H9 (cell line): Measurements from ENCODE around the gene SMLR1. TPM values are rescaled to one million over a fixed set of nuclear protein-coding genes. Genes with fewer than 3 reads are reported as not detected.

ENCODE experiments used
- DNase-seq: peaks from one replicate; pipeline ENCODE4 v3.0.0-alpha.2; 2017
- H2AFZ ChIP-seq: one replicate; pipeline ENCODE4 v1.6.1; 2013; ENCODE audit warnings: mild to moderate bottlenecking, low read length, control low read depth, moderate library complexity
- H2AK5ac ChIP-seq: 2 replicates; pipeline ENCODE4 v1.6.1; 2013; ENCODE audit warnings: low read length, control low read depth, mixed read lengths; ENCODE audit not compliant: insufficient read length
- H2BK120ac ChIP-seq: one replicate; pipeline ENCODE4 v1.6.1; 2013; ENCODE audit warnings: low read depth, mild to moderate bottlenecking, low read length, control low read depth, inconsistent platforms; ENCODE audit not compliant: poor library complexity, severe bottlenecking
- H2BK12ac ChIP-seq: 2 replicates; pipeline ENCODE4 v1.6.1; 2013; ENCODE audit warnings: low read length, control low read depth, mixed read lengths, low read depth; ENCODE audit not compliant: insufficient read length
- H2BK15ac ChIP-seq: 2 replicates; pipeline ENCODE4 v1.6.1; 2013; ENCODE audit warnings: low read depth, low read length, control low read depth
- H2BK20ac ChIP-seq: one replicate; pipeline ENCODE4 v1.6.1; 2013; ENCODE audit warnings: low read depth, mild to moderate bottlenecking, low read length, control low read depth, inconsistent platforms; ENCODE audit not compliant: poor library complexity, severe bottlenecking
- H2BK5ac ChIP-seq: 2 replicates; pipeline ENCODE4 v1.6.1; 2013; ENCODE audit warnings: low read length, control low read depth, mixed read lengths; ENCODE audit not compliant: insufficient read length
- H3K14ac ChIP-seq: 2 replicates; pipeline ENCODE4 v1.6.1; 2013; ENCODE audit warnings: low read length, control low read depth; ENCODE audit not compliant: insufficient read depth
- H3K18ac ChIP-seq: 2 replicates; pipeline ENCODE4 v1.6.1; 2013; ENCODE audit warnings: low read depth, mild to moderate bottlenecking, mixed read lengths, low read length, control low read depth; ENCODE audit not compliant: insufficient read length
- H3K23ac ChIP-seq: 2 replicates; pipeline ENCODE4 v1.6.1; 2013; ENCODE audit warnings: low read length, control low read depth, mixed read lengths, low read depth; ENCODE audit not compliant: insufficient read length
- H3K23me2 ChIP-seq: 2 replicates; pipeline ENCODE4 v1.6.1; 2013; ENCODE audit warnings: low read depth, mild to moderate bottlenecking, mixed read lengths, low read length, control low read depth; ENCODE audit not compliant: insufficient read length, poor library complexity, severe bottlenecking
- H3K27ac ChIP-seq: 2 replicates; pipeline ENCODE4 v1.5.1; 2013; ENCODE audit warnings: low read length, control low read depth, mixed read lengths, low read depth; ENCODE audit not compliant: insufficient read length
- H3K27me3 ChIP-seq: 2 replicates; pipeline ENCODE4 v1.6.1; 2013; ENCODE audit warnings: low read length, control low read depth, inconsistent platforms; ENCODE audit not compliant: insufficient read depth
- H3K4ac ChIP-seq: 2 replicates; pipeline ENCODE4 v1.6.1; 2013; ENCODE audit warnings: low read depth, mild to moderate bottlenecking, control low read depth, inconsistent platforms, low read length, moderate library complexity
- H3K4me1 ChIP-seq: 2 replicates; pipeline ENCODE4 v1.6.1; 2013; ENCODE audit warnings: low read length, control low read depth, inconsistent platforms; ENCODE audit not compliant: insufficient read depth
- H3K4me2 ChIP-seq: 2 replicates; pipeline ENCODE4 v1.6.1; 2013; ENCODE audit warnings: low read length, control low read depth, mixed read lengths; ENCODE audit not compliant: insufficient read length, insufficient read depth
- H3K56ac ChIP-seq: 2 replicates; pipeline ENCODE4 v1.6.1; 2013; ENCODE audit warnings: low read depth, mild to moderate bottlenecking, mixed read lengths, low read length, control low read depth; ENCODE audit not compliant: insufficient read length
- H3K79me1 ChIP-seq: 2 replicates; pipeline ENCODE4 v1.6.1; 2013; ENCODE audit warnings: low read depth, mild to moderate bottlenecking, moderate library complexity, low read length, control low read depth, inconsistent platforms; ENCODE audit not compliant: insufficient read depth, poor library complexity, severe bottlenecking
- H3K79me2 ChIP-seq: 2 replicates; pipeline ENCODE4 v1.6.1; 2013; ENCODE audit warnings: low read length, control low read depth, inconsistent platforms; ENCODE audit not compliant: insufficient read depth
- H3K9ac ChIP-seq: 2 replicates; pipeline ENCODE4 v1.6.1; 2013; ENCODE audit warnings: low read length, control low read depth, mixed read lengths; ENCODE audit not compliant: insufficient read length; ENCODE audit errors: extremely low read depth
- H3K9me3 ChIP-seq: one replicate; pipeline ENCODE4 v1.6.1; 2013; ENCODE audit warnings: low read depth, low read length, inconsistent platforms; ENCODE audit not compliant: control insufficient read depth
- H3T11ph ChIP-seq: one replicate; pipeline ENCODE4 v1.6.1; 2013; ENCODE audit warnings: mild to moderate bottlenecking, low read length, control low read depth, inconsistent platforms
- H4K20me1 ChIP-seq: one replicate; pipeline ENCODE4 v1.6.1; 2013; ENCODE audit not compliant: control insufficient read depth, insufficient read length, insufficient read depth
- H4K5ac ChIP-seq: 2 replicates; pipeline ENCODE4 v1.6.1; 2013; ENCODE audit warnings: low read depth, mild to moderate bottlenecking, mixed read lengths, low read length, control low read depth; ENCODE audit not compliant: insufficient read length
- H4K8ac ChIP-seq: replicated peaks from 2 replicates; pipeline ENCODE4 v1.6.1; 2013; ENCODE audit warnings: low read length, control low read depth, mixed read lengths, low read depth; ENCODE audit not compliant: insufficient read length
- H4K91ac ChIP-seq: 2 replicates; pipeline ENCODE4 v1.6.1; 2013; ENCODE audit warnings: low read depth, mild to moderate bottlenecking, moderate library complexity, mixed read lengths, low read length, control low read depth; ENCODE audit not compliant: insufficient read length
- H3K27ac Mint-ChIP-seq, 3 experiments: 2 replicates in 2 of 3; 3 replicates in 1 of 3; pipeline ENCODE4 v1.8.0; 2020 to 2021; ENCODE audit warnings: mixed read lengths in 3 of 3, mild to moderate bottlenecking in 1 of 3, moderate library complexity in 1 of 3
- H3K27me3 Mint-ChIP-seq: 2 replicates; pipeline ENCODE4 v1.8.0; 2021; ENCODE audit warnings: low read depth, mild to moderate bottlenecking, moderate library complexity, mixed read lengths
- H3K36me3 Mint-ChIP-seq, 3 experiments: 2 replicates in 2 of 3; 3 replicates in 1 of 3; pipeline ENCODE4 v1.8.0; 2020 to 2021; ENCODE audit warnings: low read depth in 3 of 3, mixed read lengths in 3 of 3; ENCODE audit not compliant: insufficient read depth in 1 of 3
- H3K4me1 Mint-ChIP-seq, 2 experiments: 2 replicates each; pipeline ENCODE4 v1.8.0; 2020; ENCODE audit warnings: mixed read lengths in 2 of 2
- H3K4me3 Mint-ChIP-seq, 2 experiments: 2 replicates in 1 of 2; 3 replicates in 1 of 2; pipeline ENCODE4 v1.8.0; 2020 to 2021; ENCODE audit warnings: mild to moderate bottlenecking in 2 of 2, mixed read lengths in 2 of 2, moderate library complexity in 1 of 2
- H3K9me3 Mint-ChIP-seq, 2 experiments: 2 replicates in 1 of 2; 3 replicates in 1 of 2; pipeline ENCODE4 v1.8.0; 2020; ENCODE audit warnings: mild to moderate bottlenecking in 2 of 2, mixed read lengths in 2 of 2, moderate library complexity in 1 of 2
- CTCF ChIP-seq: fragments of 200-600 bp; sonication (generic); conservative IDR thresholded peaks from 3 replicates; pipeline ENCODE4 v1.8.0; 2021; ENCODE audit warnings: antibody characterized with exemption, mild to moderate bottlenecking
- WGBS: extraction: QIAGEN DNeasy Blood & Tissue Kit; methylation state at CpG from one replicate; pipeline ENCODE4 v1.1.7; 2013; ENCODE audit warnings: missing lambda C conversion rate, low lambda C conversion rate, mixed read lengths; ENCODE audit not compliant: insufficient read length; ENCODE audit errors: extremely low coverage; 5-methylcytosine and 5-hydroxymethylcytosine counted together
- total RNA-seq: library from RNA; stranded (reverse); gene quantifications from 2 replicates; pipeline ENCODE4 v1.2.1, GENCODE V29; 2021

SMLR1 gene
- total RNA-seq, 1 experiment from 2014 or later = not detected

GRCh38 chr6:130862370-130862769, 35.2 kb downstream of the SMLR1 start:
- no peak overlapping the region for H4K5ac ChIP-seq
- no peak overlapping the region for H3T11ph ChIP-seq
- no peak overlapping the region for H2AFZ ChIP-seq
- no peak overlapping the region for H3K18ac ChIP-seq
- no peak overlapping the region for H3K4me3 Mint-ChIP-seq
- no peak overlapping the region for H3K4me2 ChIP-seq
- H3K9me3 ChIP-seq = no peaks in the 10 kb centered on the region
- H3K79me2 ChIP-seq = no peaks in the 10 kb centered on the region; the same call in 1 of the 2 replicates
- H3K56ac ChIP-seq = no peak overlapping the region
- no peak overlapping the region for H3K4ac ChIP-seq
- no peaks in the 10 kb centered on the region for H4K20me1 ChIP-seq
- H2BK5ac ChIP-seq = no peak overlapping the region
- H4K91ac ChIP-seq = no peak overlapping the region
- TF ChIP-seq CTCF = no peak
- no peak overlapping the region for H2BK12ac ChIP-seq
- H4K8ac ChIP-seq = no peak overlapping the region
- DNase-seq = no peak
- no peak overlapping the region for H3K14ac ChIP-seq
- no peak overlapping the region for H3K27ac ChIP-seq
- H3K9me3 Mint-ChIP-seq = no peaks in the 10 kb centered on the region
- no peak overlapping the region for H3K23ac ChIP-seq
- WGBS = no CpG with 5 or more reads among the region's 2 CpGs
- no peak overlapping the region for H2BK120ac ChIP-seq
- no peaks in the 10 kb centered on the region for H3K27me3 ChIP-seq
- H2AK5ac ChIP-seq = no peak overlapping the region
- no peak overlapping the region for H2BK20ac ChIP-seq
- H3K36me3 Mint-ChIP-seq = peaks cover 8 to 15% (median 12%) of the 10 kb centered on the region in 3 experiments
- H3K4me1 ChIP-seq = no peaks in the 10 kb centered on the region
- no peaks in the 10 kb centered on the region for H3K79me1 ChIP-seq
- H2BK15ac ChIP-seq = no peak overlapping the region
- H3K9ac ChIP-seq = no peak overlapping the region
- H3K4me1 Mint-ChIP-seq = peaks cover 20 to 21% of the 10 kb centered on the region in 2 experiments
- H3K27me3 Mint-ChIP-seq = no peaks in the 10 kb centered on the region
- H3K27ac Mint-ChIP-seq = no peak overlapping the region
- H3K23me2 ChIP-seq = no peaks in the 10 kb centered on the region
